Right lung (tissue), 5 donors: ENCODE data around the gene CDYL2. TPM values are rescaled to one million over a fixed set of nuclear protein-coding genes. Genes with fewer than 3 reads are reported as not detected.
"Not testable (repeated sequence)": the region's sequence is repeated elsewhere in the genome, so short reads cannot be mapped to it uniquely, and the experiment has no call there.

ENCODE experiments used
- DNase-seq, 2 donors: peaks; one replicate each; pipeline ENCODE4 v3.0.0-alpha.2; 2013
- polyA plus RNA-seq, 5 donors: library from polyadenylated mRNA; unstranded; fragments of 120-200 nt; gene quantifications; one replicate each; pipeline versions ENCODE4 v1.2.1 to v1.2.3, GENCODE V29; 2013; ENCODE audit warnings: inconsistent platforms in 1 of 5, low replicate concordance in 1 of 5; ENCODE audit not compliant: insufficient read length in 5 of 5, insufficient read depth in 1 of 5

CDYL2 gene
- polyA plus RNA-seq, 5 donors, result 4.2 to 5.5 (median 4.6) TPM

DNA sequence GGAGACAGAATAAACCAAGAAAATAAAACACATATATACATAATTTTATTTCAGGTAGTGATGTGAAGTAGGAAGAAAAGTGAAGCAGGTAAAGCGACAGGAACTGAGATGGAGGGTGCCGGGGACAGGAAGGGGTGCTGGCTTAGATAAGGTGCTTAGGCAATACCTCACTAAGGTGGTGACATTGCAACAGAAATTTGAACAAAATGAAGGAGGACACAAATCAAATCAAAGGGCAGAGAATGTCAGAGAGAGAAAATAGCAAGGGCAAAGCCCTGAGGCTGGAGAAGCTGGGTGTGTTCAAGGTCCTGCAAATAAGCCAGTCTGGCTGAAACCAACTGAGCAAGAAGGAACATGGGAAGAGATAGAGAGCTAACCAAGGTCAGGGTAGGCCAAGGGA lies 5.0 kb upstream of the CDYL2 start:
- no peak for DNase-seq

DNA sequence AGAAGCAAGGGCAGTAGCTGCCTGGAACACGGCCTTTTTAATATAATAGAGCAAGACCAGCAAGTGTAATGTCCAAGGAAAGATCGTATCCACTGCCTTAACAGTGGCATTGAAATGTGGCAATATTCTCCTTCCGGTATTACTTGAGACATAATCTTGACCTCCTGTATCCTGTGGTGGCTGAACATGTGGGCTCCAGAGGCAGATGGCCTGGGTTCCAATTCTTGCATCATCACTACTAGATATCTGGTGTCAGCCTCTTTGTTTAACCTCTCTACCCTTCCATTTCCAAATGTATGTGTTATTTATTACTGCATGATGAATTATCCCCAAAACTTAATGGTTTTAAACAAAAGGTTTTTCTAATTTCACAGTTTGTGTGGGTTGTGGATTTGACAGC lies 3.5 kb upstream of the CDYL2 start:
- DNase-seq, result no peak

DNA sequence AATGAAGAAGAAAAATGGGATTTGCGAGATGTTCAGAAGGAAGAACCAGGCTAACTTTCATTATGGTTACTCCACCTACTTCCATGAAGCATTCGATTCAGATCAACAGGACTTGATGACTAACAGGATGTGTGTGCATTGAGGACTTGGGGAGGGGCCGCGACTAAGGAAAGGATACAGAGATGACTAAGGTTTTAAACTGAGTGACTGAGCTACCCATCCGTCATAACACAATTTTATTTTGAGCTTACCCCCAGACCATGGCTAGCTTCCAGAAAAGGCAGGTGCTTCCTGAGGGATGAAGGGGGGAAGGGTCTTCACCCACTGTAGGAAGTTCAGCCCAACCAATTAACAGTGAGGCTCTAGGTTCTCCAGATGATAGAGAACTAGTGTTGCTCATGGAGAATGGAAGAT lies 2.5 kb upstream of the CDYL2 start:
- DNase-seq, result no peak

DNA sequence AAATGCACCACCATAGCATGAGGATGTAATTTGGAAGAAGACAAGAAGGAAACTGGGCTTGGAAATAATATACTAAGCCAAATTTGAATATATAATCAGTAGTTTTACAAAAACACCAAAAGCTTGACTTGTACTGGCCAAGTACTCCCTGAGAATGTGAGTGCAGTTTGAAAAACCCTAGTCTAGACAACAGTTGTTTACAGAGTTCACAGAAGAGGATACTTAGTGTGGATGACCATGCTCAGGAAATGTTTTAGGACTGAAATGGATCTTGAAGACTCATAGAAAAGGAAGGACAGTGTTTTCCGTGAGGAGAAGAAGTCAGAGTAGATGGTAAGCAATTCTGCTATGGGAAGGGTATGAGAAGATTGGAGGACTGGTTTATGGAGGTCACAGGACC lies 1.9 kb upstream of the CDYL2 start:
- no peak for DNase-seq

DNA sequence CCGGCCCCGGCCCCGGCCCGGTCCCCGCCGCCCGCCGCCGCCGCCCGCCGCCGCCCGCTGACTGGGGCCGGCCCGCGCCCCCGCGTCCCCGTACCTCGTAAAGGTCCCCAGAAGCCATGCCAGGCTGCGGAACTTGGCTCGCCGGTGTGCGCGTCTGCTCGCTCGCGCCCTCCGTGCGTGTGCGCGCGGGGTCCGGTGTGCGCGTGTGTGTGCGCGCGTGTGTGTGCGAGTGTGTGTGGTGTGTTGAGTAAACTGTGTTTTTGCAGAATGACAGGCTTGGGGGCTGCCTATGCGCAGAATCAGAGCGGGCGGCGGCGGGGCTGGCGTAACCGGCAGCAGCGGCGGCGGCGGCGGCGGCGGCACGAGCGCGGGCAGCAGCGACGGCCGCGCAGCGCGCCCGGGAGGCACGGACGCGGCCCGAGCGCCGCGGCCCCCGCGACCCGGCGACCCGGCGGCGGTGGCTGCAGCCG lies 307 bp downstream of the CDYL2 start:
- peak; percentile 50 to 56 for DNase-seq

DNA sequence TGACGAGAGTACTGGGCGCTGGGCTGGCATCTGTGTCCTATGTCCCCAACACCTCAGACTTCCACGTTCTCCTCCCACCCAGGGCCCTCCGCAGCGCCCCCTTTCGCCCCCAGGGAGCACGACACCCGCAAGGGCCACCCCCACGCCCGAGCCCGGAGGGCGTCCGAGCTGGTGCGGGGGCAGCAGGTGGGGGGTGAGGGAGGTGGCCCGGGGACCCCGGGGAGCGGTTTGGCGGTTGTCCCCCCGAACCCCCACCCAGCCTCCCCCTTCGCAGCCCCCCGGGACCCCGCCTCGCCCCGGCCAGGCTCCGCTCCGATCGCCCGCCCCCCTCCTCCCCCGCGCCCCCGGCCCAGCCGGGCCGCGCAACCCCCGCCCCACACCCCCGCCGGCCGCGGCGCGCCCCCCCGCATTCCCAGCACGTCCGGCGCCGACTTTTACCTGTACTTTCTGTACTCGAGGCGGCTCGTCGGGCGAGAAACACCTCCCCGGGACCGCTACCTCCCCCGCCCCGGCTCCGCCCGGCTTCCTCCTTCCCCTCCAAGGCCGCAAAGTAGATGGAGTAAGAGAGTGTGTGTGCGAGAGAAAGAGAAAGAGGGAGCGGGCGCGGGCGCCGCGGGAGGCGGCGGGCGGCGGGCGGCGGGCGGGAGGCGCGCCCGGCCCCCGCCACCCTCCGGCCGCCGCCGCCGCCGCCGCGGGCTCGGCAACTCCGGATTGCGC lies 901 bp downstream of the CDYL2 start:
- no peak for DNase-seq

DNA sequence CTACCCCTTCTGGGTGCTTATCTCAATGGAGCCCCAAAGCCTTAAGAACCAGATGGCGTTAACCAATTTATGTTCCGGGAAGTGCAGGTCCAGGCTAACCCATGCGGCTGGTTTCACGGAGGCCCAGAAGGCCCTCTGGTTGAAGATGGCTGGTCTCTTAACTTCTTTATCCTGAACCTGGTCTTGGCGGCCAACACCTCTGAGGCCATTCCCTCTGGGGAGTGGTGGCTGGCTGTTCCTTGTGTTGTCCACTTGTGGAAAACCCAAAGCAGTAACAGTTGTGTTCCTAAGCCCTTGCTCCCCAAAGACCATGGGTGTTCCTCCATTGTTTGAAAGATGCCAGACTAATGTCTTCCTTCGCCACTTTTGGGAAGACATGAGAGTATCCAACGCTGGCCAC lies 1.5 kb downstream of the CDYL2 start:
- no peak for DNase-seq

DNA sequence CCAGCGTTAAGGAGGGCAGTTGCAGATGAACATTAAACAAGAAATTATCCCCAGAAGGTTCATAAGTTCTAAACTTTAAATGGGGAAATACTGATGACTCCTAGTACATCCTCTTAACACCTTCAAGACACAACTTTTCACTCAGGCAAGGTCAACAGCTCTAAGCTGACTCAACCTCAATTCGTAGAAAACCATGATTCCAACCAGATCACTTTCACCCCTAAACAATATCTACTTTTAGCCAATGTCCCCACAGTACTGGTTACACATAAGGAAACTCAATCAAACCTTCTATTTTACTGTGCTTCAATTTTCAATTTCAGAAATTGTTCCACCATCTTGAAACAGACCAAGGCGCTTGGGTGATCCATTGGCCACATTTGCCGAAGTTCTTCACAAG lies 2.3 kb downstream of the CDYL2 start:
- no peak for DNase-seq

DNA sequence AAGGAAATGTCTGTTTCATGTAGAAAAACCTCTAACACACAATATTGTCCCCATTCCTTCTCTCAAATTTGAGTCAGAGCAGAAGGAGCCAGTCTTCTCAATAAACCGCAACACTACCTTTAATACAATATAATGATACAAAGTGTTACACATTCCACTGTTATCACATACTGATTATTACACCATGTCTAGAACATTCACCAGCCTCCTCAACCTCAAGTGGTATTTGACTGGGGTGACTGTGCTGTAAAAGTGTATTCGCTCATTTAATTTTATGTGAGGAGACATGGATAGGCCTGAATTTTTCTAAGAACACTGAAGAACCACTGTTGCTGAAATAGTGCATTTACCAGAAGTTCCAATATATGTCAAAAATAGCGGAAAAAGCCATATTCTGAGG lies 10.3 kb downstream of the CDYL2 start:
- no peak for DNase-seq

DNA sequence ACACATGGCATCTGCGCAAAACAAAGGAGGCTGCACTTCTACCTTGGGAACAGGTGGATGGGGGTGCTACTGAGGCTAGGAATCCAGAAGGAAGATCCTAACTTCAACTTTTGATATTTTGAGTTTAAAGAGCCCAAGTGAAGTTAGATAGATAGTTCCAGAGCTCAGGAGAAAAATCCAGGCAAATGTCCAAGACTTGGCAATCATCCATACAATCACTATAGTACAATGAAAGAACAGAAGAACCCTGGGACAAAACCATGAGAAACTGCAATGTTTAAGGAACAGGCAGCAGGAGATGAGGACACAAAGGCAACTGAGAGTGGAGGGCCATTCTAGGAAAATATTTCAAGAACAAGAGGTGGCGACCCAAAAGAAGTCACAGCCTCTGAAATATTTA lies 12.4 kb downstream of the CDYL2 start:
- no peak for DNase-seq

DNA sequence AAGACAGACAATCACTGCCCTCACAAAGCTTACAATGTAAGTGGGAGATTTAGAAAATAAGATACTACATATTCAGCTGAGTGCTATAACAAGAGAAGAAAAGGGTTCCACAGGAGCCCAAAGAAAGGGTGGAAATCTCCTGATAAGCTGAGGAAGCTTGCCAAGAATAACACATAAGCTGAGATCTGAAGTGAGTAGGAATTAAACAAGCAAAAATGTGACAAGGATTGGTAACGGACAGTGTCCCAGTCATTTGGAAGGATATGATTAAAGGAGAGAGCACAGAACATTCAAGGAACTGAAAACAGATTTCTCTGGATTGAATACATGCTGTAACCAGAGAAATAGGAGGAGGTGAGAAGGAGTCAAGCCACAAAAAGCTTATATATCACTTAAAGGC lies 13.0 kb downstream of the CDYL2 start:
- DNase-seq, result no peak

DNA sequence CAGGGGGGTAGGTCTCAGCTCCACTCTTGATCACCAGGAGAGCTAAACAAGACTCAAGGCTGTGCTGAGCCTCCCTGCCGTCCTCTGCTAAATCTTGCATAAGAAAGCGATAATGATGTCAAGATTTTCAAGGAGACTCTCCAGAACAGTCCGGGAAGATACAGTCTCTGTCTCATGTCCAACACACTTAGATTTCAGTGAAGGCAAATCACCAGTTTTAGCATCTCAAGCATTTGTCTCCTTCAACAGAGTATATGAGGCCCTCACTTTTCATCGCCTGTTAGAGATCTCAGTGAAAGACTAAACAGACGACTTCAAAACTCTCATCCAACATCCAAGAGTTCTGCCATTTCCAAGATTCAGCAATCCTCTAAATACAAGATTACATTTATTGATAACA lies 13.6 kb downstream of the CDYL2 start:
- DNase-seq, result no peak

DNA sequence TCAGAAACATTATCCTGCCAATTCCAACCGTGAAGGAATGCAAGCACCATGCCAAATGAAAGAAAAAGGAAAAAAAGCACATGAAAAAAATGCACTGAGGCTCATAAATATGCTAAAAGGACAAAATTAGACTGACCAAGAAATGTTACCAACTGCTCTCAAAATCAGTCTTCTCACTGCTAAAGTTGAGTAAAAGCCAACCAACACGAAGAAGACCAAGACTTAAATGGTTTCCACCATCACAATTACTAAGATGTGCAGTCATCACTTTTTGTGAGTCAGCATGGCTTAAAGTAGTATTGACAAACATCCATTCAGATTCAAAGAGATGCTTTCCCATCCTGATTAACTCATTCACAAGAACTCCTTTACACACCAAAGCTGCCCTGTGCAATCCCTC lies 16.4 kb downstream of the CDYL2 start:
- DNase-seq, result no peak

DNA sequence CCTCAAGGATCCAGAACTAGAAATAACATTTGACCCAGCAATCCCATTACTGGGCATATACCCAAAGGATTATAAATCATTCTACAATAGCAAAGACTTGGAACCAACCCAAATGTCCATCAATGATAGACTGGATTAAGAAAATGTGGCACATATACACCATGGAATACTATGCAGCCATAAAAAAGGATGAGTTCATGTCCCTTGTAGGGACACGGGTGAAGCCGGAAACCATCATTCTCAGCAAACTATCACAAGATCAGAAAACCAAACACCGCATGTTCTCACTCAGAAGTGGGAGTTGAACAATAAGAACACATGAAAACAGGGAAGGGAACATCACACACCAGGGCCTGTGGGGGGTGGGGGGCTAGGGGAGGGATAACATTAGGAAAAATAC lies 17.8 kb downstream of the CDYL2 start:
- not testable (repeated sequence) for DNase-seq

DNA sequence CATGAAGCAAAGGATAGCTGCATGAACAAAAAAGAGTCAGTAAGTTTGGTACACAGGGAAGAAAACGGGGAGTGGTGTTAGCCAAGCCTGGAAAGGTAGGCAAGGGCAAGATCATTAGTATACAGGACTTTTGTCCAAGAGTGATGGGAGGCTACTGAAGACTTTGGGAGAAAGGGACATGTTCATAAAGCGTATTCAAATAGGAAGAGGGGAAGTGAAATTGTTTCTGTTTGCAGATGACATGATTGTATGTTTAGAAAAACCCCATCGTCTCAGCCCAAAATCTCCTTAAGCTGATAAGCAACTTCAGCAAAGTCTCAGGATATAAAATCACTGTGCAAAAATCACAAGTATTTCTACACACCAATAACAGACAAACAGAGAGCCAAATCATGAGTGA lies 19.4 kb downstream of the CDYL2 start:
- no peak for DNase-seq

DNA sequence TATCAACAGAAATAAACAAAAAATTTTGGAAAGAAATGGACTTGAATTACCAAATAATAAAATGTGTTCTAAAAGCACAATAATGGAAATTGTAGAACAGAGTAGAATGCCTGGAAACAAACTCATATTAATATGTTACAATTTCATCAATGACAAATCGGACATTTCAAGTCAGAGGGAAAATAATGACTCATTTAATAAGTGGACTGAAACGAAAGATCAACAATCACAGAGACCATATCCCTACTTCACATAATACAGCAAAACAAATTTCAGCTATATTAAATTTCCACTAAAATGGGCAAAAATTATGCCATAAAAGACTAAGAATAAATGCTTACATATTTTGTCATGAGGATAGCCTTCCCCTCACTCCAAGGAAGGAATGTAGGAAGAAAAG lies 25.7 kb downstream of the CDYL2 start:
- no peak for DNase-seq

DNA sequence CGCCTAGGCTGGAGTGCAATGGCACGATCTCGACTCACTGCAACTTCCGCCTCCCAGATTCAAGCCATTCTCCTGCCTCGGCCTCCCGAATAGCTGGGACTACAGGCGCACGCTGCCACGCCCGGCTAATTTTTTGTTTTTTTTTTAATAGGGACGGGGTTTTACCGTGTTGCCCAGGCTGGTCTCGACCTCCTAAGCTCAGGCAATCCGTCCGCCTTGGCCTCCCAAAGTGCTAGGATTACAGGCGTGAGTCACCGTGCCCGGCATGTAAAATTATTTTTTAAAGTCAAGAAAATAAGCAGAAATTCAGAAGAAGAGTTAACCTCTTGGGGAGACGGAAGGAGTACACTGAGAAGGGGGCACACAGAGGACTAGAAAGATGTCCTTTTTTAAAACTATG lies 27.5 kb downstream of the CDYL2 start:
- DNase-seq, result no peak

DNA sequence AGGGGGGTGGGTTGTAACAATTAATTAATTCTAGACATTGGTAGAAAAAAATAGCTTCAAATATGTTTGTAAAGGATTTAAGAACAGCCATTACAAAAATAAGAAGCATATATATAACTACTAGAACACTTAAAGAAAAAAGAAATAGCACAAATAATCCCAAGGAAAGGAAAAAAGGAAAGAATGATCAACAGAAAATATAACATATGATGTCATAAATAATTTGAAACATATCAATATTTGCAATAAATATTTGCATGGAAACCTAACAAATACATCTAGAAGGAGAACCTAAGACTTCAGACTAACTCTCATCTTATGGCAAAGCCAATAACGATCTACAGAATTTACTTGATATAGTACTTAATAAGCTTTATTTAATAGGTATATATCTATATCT lies 28.9 kb downstream of the CDYL2 start:
- no peak for DNase-seq

DNA sequence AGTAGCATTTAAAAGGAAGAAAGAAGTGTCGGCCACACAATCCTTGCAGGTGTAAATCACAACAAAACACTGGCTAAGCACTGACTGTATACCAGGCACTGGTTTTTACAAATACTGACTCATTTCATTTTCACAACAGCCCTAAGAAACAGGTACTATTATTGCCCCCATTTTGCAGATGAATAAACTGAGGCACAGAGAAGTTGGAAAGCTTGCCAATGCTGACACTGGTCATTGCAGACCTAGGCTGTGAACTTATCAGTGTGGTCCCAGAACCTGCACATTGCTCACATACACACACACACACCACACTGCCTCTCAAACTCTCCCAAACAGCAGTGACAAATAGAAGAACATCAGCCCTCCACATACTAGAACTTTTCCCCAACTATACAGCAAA lies 37.6 kb downstream of the CDYL2 start:
- no peak for DNase-seq

DNA sequence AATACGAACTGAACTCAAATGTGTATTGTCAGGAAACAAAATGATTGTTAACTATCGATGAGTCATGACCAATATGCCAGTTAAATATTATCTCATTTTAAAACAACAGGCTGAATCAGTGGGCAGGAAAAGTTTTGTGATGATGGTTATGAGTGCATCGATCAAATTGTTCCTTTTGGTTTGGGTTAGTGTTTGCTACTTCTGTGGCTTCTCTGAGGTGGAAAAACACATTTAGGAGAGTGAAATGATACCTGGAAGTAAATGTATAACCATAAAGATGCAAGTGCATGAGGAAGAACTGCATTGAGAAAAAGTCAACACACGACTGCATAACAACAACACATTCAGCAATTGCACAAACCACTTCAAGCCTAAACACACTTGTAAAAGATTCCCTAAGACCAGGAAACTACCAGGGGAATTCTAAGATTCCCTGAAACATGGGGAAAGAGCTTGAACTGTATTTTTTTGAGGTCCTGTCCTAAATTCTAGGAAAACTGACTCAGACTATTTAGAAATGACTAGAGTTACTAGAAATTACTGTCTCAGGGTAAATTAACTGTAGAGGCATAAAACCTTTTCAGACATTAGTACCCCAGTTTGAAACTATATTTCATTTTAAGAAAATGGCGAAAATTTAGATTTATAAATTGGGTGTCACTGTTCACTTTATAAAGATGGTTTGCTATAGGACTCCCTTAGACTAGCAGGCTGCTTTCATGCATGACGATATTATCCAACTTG lies 44.8 kb downstream of the CDYL2 start:
- DNase-seq, result no peak

DNA sequence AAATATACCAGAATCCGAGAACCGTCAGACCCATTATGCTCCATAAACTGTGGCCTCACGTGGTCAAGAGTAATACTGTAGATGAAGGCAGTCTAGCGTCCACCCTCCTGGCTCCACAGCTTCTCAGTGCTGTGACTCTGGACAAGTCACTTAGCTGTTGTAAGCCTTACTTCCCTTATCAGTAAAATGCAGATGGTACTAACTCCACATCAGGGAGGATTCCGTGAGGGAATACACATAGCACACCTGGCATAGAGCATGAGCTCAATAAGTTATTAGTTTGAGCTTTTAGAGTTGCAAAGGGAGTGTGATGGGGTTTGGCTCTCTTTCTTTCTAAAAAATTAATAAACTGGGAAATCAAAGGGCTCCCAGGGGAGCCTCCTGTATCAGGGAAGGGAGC lies 49.9 kb downstream of the CDYL2 start:
- no peak for DNase-seq

DNA sequence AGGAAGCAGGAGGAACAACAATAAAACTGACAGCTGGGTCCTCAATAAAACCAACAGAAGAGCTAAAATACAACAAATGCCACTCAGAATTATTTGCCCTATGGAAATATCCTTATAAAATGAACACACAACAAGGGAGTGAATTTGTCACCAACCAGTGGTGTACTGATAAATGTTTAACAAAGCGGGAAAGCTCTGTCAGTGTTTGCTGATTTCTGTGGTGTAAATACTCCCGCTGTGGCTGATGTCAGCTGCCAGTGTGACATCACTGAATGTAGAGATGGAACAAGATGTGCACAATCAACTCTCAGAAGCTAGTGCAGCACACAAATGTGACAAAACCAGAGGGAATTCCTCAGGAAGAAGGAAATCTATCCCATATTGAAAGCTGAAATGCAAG lies 51.9 kb downstream of the CDYL2 start:
- no peak for DNase-seq

DNA sequence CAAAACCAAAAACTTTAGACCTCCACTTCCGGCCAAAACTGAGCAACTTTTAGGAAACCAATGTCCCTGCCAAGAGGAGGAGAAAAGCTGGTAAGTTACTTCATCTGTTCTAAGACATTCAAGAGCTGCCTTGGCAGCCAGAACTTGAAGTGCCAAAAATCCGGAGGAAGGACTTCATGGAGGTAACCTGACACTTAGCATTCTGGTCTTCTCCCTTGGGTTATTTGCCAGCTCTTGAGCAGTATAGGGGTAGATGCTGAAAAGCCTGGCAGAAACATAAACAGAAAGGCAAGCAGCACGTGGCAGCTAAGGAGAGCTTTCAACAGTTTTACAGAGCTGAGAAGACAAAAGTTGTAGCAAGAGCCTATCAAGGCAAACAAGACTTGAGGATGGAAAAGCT lies 53.2 kb downstream of the CDYL2 start:
- DNase-seq, result peak; percentile 6 to 19

DNA sequence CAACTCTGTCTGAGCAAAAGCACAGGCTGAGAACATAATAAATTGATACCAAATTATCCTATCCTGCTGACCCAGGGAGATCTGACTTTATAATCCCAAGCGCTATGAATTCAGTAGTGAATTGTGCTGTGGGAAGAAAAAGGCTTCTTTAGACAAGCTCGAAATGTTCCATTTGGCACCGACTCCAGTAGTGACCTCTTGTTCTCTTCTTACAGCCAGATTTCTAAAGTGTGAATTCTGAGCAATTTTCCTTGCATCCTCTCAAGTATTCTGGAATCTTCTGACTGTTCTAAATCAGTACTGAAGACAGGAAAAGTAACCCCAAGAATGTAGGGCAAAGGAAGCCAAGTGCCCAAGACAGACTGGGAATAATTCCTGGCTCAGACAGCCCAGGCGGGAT lies 58.2 kb downstream of the CDYL2 start:
- no peak for DNase-seq
